HepG2 (cell line): Measurements from ENCODE around the gene HEPACAM2. TPM values are rescaled to one million over a fixed set of nuclear protein-coding genes. Genes with fewer than 3 reads are reported as not detected.

Source experiments
- ATAC-seq: fragments of 200-7000 bp; cut with Tn5 transposase; 3 replicates; pipeline ENCODE4 v1.9.1; 2020; ENCODE audit warnings: mild to moderate bottlenecking, moderate library complexity
- BruUV-seq: library from RNA; stranded (reverse); fragments of 400-500 nt; replicated peaks from 2 replicates; lab custom pipeline; 2021; lab: Mats Ljungman, UMichigan
- CTCF ChIA-PET: fragments of 300-600 bp; formaldehyde crosslinking; extraction: SDS; loops from one replicate; lab custom pipeline; 2021; ENCODE audit warnings: low total read pairs, inconsistent platforms, low intra/inter-chr PET ratio; lab: Yijun Ruan, JAX
- POLR2A ChIA-PET: fragments of 350-600 bp; sonication (Branson Sonifier 250); formaldehyde crosslinking; loops from one replicate; lab custom pipeline; 2020; ENCODE audit warnings: antibody characterized with exemption, inconsistent platforms; lab: Yijun Ruan, JAX
- DNase-seq: peaks from one replicate; pipeline ENCODE4 v3.0.0-alpha.2; 2015; ENCODE audit warnings: low spot score
- FAIRE-seq: peaks from 3 replicates; lab custom pipeline; 2011; peaks lifted over from hg19 to GRCh38; lab: Jason Lieb, UNC
- H2AFZ ChIP-seq: one replicate; pipeline ENCODE4 v1.6.1; 2011; ENCODE audit warnings: low read length, inconsistent platforms
- H3K27ac ChIP-seq: fragments of 300-600 bp; 3 replicates; pipeline ENCODE4 v1.8.0; 2011; ENCODE audit warnings: mixed run types, mild to moderate bottlenecking, mixed read lengths, low read length, inconsistent platforms; ENCODE audit not compliant: insufficient read depth; ENCODE audit errors: extremely low read length
- H3K27me3 ChIP-seq, 2 experiments: fragments of 200-600 bp in 1 of 2; 2 replicates in 1 of 2; 3 replicates in 1 of 2; pipeline versions ENCODE4 v1.6.0 to v1.8.0; 2011; ENCODE audit warnings: low read length in 2 of 2, mild to moderate bottlenecking in 2 of 2, moderate library complexity in 2 of 2, inconsistent platforms in 1 of 2; ENCODE audit not compliant: insufficient read depth in 2 of 2, control insufficient read depth in 1 of 2
- H3K36me3 ChIP-seq, 2 experiments: fragments of 200-600 bp in 1 of 2; replicated peaks in 1 of 2; 2 replicates in 1 of 2; 3 replicates in 1 of 2; pipeline versions ENCODE4 v1.5.1 to v1.8.0; 2011; ENCODE audit warnings: low read length in 2 of 2, inconsistent platforms in 1 of 2; ENCODE audit not compliant: insufficient read depth in 2 of 2, control insufficient read depth in 1 of 2
- H3K4me1 ChIP-seq: 2 replicates; pipeline ENCODE4 v1.5.1; 2012; ENCODE audit warnings: low read length, inconsistent platforms; ENCODE audit not compliant: insufficient read depth
- H3K4me2 ChIP-seq: 2 replicates; pipeline ENCODE4 v1.6.0; 2011; ENCODE audit warnings: low read depth, low read length, inconsistent platforms
- H3K4me3 ChIP-seq, 3 experiments: fragments of 200-600 bp in 1 of 3; sonication (generic), shearing (Covaris generic) in 1 of 3; replicated peaks in 1 of 3; 2 replicates each; pipeline ENCODE4 v1.5.1; 2011 to 2016; ENCODE audit warnings: low read length in 3 of 3, inconsistent platforms in 2 of 3, low read depth in 2 of 3, mild to moderate bottlenecking in 2 of 3, control low read depth in 1 of 3, mixed read lengths in 1 of 3; ENCODE audit not compliant: insufficient read depth in 1 of 3
- H3K79me2 ChIP-seq: one replicate; pipeline ENCODE4 v1.6.1; 2011; ENCODE audit warnings: low read length, inconsistent platforms; ENCODE audit not compliant: insufficient read depth
- H3K9ac ChIP-seq: 2 replicates; pipeline ENCODE4 v1.6.0; 2011; ENCODE audit warnings: mild to moderate bottlenecking, low read depth, low read length, inconsistent platforms; ENCODE audit not compliant: insufficient read depth
- H3K9me3 ChIP-seq: 2 replicates; pipeline ENCODE4 v1.5.1; 2012; ENCODE audit warnings: mild to moderate bottlenecking, low read length
- H4K20me1 ChIP-seq: 2 replicates; pipeline ENCODE4 v1.6.0; 2011; ENCODE audit warnings: inconsistent platforms, mild to moderate bottlenecking, low read length, moderate library complexity; ENCODE audit not compliant: insufficient read depth
- MXI1 ChIP-seq: IDR thresholded peaks from 3 replicates; pipeline ENCODE4 v1.6.1; 2012; ENCODE audit warnings: low read depth, low read length, inconsistent platforms, borderline replicate concordance
- NFE2L2 ChIP-seq: fragments of 150-350 bp; IDR thresholded peaks from 2 replicates; pipeline ENCODE4 v1.6.1; 2014; ENCODE audit warnings: low read length
- SNAI1 ChIP-seq: sonication (generic); formaldehyde crosslinking; IDR thresholded peaks from 2 replicates; pipeline ENCODE4 v1.5.0; 2020; ENCODE audit warnings: mild to moderate bottlenecking, missing genetic modification reagents, borderline replicate concordance
- SP140L ChIP-seq: sonication (generic); formaldehyde crosslinking; IDR thresholded peaks from 2 replicates; pipeline ENCODE4 v1.4.0; 2020; ENCODE audit warnings: missing genetic modification reagents, borderline replicate concordance
- ZBTB3 ChIP-seq: sonication (generic); formaldehyde crosslinking; IDR thresholded peaks from 2 replicates; pipeline ENCODE4 v1.4.0; 2020; ENCODE audit warnings: low read depth, mild to moderate bottlenecking, moderate library complexity, missing genetic modification reagents, borderline replicate concordance
- ZSCAN29 ChIP-seq: sonication (generic); formaldehyde crosslinking; conservative IDR thresholded peaks from 2 replicates; pipeline ENCODE4 v1.4.0; 2020; ENCODE audit warnings: mild to moderate bottlenecking, missing genetic modification reagents
- WGBS: methylation state at CpG from one replicate; pipeline ENCODE4 v1.1.6; 2017; ENCODE audit warnings: low lambda C conversion rate; 5-methylcytosine and 5-hydroxymethylcytosine counted together
- in situ Hi-C: cut with HindIII; loops from 2 replicates; pipeline ENCODE4 v1.10.0; 2017; ENCODE audit warnings: low pct_unique_long_range_greater_than_20kb; ENCODE audit not compliant: extremely low pct_ligation_motif_present
- intact Hi-C: fragments of 100-400 bp; cut with micrococcal nuclease; formaldehyde crosslinking; loops from one replicate; pipeline ENCODE4 v1.10.0; 2022; ENCODE audit not compliant: unreplicated experiment
- polyA plus RNA-seq, 8 experiments: library from polyadenylated mRNA; depleted of rRNA in 3 of 8; stranded (reverse) in 7 of 8; unstranded in 1 of 8; fragments of >200 nt; fragmentation: Illumina TruSeq in 4 of 8; extraction: Trizol in 4 of 8; gene quantifications; 2 replicates each; pipeline versions ENCODE4 v1.2.1 to v1.2.3, GENCODE V29; 2011 to 2016; ENCODE audit warnings: low read depth in 4 of 8, missing spikeins in 1 of 8, mixed read lengths in 1 of 8; ENCODE audit not compliant: insufficient read depth in 1 of 8
- total RNA-seq, 5 experiments: library from RNA; depleted of rRNA; stranded (reverse); fragments of >200 nt; fragmentation: Illumina TruSeq; extraction: Trizol; gene quantifications; 2 replicates each; pipeline ENCODE4 v1.2.3, GENCODE V29; 2016; ENCODE audit warnings: low read depth in 1 of 5

Gene HEPACAM2
- total and polyA plus RNA-seq, 2 of the 13 experiments (the other 11 are each of a cell fraction or from before 2014, with no cell fraction given) = not detected

GRCh38 chr7:93146472-93147141 is 79.7 kb downstream of the HEPACAM2 start:
- POLR2A ChIA-PET = no interaction called here

DNA sequence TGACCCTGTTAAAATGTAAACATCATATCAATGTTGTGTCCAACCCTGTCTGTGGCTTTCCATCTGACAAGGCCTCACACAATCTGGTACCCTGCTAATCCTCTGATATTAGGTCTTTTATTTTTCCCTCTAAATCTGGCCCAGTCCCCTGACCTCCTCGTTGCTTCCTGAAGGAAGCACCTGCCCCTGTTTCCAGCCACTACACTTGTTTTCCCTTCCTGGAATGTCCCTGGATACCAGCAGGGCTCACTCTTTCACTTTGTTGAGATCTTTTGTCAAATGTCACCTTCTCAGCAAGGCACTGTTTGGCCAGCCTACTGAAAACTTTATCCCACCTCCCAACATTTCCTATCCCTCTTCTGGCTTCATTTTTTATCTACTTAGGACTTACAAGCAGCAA is 80.2 kb downstream of the HEPACAM2 start:
- H2AFZ ChIP-seq = no peak overlapping the region
- CTCF ChIA-PET = no interaction called here
- in situ Hi-C loops = no loop called here

More at GRCh38 chr7:93146472-93147141, 79.7 kb downstream of the HEPACAM2 start:
- Histone ChIP-seq H3K36me3 (no peaks in the 10 kb centered on the region), H3K9me3 (no peaks in the 10 kb centered on the region), H3K4me3 (no peak overlapping the region), H3K9ac (no peak overlapping the region), H3K27ac (no peak overlapping the region), H2AFZ (no peak overlapping the region), H3K4me1 (no peaks in the 10 kb centered on the region), H3K4me2 (no peak overlapping the region), H3K27me3 (peaks cover 2 to 3% of the 10 kb centered on the region in 2 experiments; a peak in 2 of 5 replicates), H4K20me1 (no peaks in the 10 kb centered on the region), H3K79me2 (no peaks in the 10 kb centered on the region)
- in situ Hi-C loops = no loop called here
- ATAC-seq (no peak), FAIRE-seq (no peak), DNase-seq (no peak)
- CTCF ChIA-PET = no interaction called here
- intact Hi-C loops = no loop called here
- TF ChIP-seq ZBTB3 (CRISPR knock-in tag) = no peak
- 0 out of 2 replicates have a peak, but pooled peaks have one; percentile 14 for TF ChIP-seq NFE2L2
- WGBS = 18% methylated on average over 5 of the region's 5 CpGs
- BruUV-seq = no TSS peak

More for the DNA sequence above, 80.2 kb downstream of the HEPACAM2 start:
- Histone ChIP-seq H4K20me1 (no peaks in the 10 kb centered on the region), H3K9me3 (no peaks in the 10 kb centered on the region), H3K4me3 (no peak overlapping the region), H3K36me3 (no peaks in the 10 kb centered on the region), H3K9ac (no peak overlapping the region), H3K27ac (no peak overlapping the region), H3K4me2 (no peak overlapping the region), H3K79me2 (no peaks in the 10 kb centered on the region), H3K27me3 (peaks cover 2 to 3% of the 10 kb centered on the region in 2 experiments; a peak in 2 of 5 replicates), H3K4me1 (no peaks in the 10 kb centered on the region)
- TF ChIP-seq MXI1 (no peak), ZSCAN29 (CRISPR knock-in tag) (no peak), SNAI1 (CRISPR knock-in tag) (no peak), SP140L (CRISPR knock-in tag) (no peak)
- DNase-seq (no peak), ATAC-seq (no peak), FAIRE-seq (no peak)
- intact Hi-C loops = no loop called here
- WGBS = 0% methylated on average over 1 of the region's 1 CpG
- no TSS peak for BruUV-seq
- POLR2A ChIA-PET = no interaction called here
